BLaER1 (cell line): ENCODE data around the gene ATG7.
"Not testable (repeated sequence)": the region's sequence is repeated elsewhere in the genome, so short reads cannot be mapped to it uniquely, and the experiment has no call there.

Experiments
- H3K27ac ChIP-seq: shearing (Covaris generic); formaldehyde crosslinking; 2 replicates; pipeline ENCODE4 v1.8.1; 2022
- H3K27me3 ChIP-seq: shearing (Covaris generic); formaldehyde crosslinking; 2 replicates; pipeline ENCODE4 v1.8.1; 2022
- H3K36me3 ChIP-seq: shearing (Covaris generic); formaldehyde crosslinking; 2 replicates; pipeline ENCODE4 v1.8.1; 2022
- H3K4me1 ChIP-seq: shearing (Covaris generic); formaldehyde crosslinking; 2 replicates; pipeline ENCODE4 v1.8.1; 2022
- H3K4me2 ChIP-seq: shearing (Covaris generic); formaldehyde crosslinking; 2 replicates; pipeline ENCODE4 v1.8.1; 2022
- H3K4me3 ChIP-seq: shearing (Covaris generic); formaldehyde crosslinking; 2 replicates; pipeline ENCODE4 v1.8.1; 2022
- H3K9ac ChIP-seq: shearing (Covaris generic); formaldehyde crosslinking; 2 replicates; pipeline ENCODE4 v1.8.1; 2022
- H3K9me3 ChIP-seq: shearing (Covaris generic); formaldehyde crosslinking; 2 replicates; pipeline ENCODE4 v1.8.1; 2022
- H4K20me1 ChIP-seq: shearing (Covaris generic); formaldehyde crosslinking; 2 replicates; pipeline ENCODE4 v1.8.1; 2022
- Cebpa-rat ChIP-seq: shearing (Covaris generic); IDR thresholded peaks from 2 replicates; pipeline ENCODE4 v1.8.1; 2022

The ATG7 gene

DNA sequence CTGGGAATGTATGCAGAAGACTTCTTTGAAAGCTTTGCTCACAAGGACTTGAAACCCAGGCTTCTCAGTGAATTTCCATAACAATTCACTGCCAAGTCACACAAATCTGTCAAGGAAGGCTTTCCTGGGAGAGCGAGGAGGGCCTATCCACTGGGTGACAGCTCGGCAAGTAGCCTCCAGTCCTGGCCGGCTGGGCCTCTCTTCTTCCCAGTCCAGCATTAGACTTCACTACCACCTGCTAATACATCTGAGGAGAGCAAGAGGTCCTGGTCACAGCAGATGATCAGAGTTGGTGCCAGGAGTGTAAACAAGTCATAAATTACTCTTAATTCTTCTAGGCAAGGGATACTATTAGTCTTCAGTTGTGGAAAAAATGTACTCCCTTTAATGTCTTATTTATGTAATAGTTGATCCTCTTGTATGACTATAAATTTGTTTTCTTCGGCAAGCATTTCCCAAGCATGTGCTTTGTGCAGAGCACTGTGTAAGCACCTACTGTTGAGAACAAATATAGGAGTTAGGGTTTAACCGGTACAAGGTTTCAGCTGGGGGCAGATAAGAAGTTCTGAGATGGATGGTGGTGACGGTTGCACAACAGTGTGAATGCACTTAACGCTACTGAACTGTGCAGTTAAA is 208.6 kb downstream of the ATG7 start:
- no peak overlapping the region for H3K9ac ChIP-seq
- H3K27me3 ChIP-seq: no peaks in the 10 kb centered on the region
- no peaks in the 10 kb centered on the region for H3K4me1 ChIP-seq
- no peaks in the 10 kb centered on the region for H4K20me1 ChIP-seq
- no peak overlapping the region for H3K4me2 ChIP-seq
- H3K27ac ChIP-seq: no peak overlapping the region
- no peak for TF ChIP-seq Cebpa-rat
- H3K36me3 ChIP-seq: no peaks in the 10 kb centered on the region
- no peak overlapping the region for H3K4me3 ChIP-seq
- H3K9me3 ChIP-seq: peaks cover 12% of the 10 kb centered on the region

DNA sequence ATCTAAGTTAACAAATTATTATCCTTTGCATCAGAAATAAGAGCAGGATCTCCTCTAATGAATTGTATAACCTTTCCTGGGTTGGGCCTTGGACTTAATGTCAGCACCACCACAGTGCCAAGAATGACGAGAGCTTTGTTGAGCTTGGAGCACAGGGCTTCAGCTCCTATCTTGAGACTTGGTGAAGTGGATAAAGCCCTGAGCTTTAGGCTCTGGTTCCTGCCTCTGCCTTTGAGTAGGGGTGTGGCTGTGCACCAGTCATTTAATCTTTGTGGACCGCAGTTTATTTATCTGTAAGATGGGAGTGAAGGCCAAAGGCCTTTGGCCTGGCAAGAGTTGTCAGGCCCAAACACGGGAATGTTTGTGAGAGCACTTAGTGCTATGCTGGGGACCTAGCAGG is 209.4 kb downstream of the ATG7 start:
- no peak overlapping the region for H3K4me2 ChIP-seq
- H3K27ac ChIP-seq: no peak overlapping the region
- no peaks in the 10 kb centered on the region for H4K20me1 ChIP-seq
- H3K36me3 ChIP-seq: no peaks in the 10 kb centered on the region
- H3K4me3 ChIP-seq: no peak overlapping the region
- H3K9ac ChIP-seq: no peak overlapping the region
- no peak for TF ChIP-seq Cebpa-rat
- no peaks in the 10 kb centered on the region for H3K27me3 ChIP-seq
- H3K4me1 ChIP-seq: no peaks in the 10 kb centered on the region
- H3K9me3 ChIP-seq: peaks cover 14% of the 10 kb centered on the region

DNA sequence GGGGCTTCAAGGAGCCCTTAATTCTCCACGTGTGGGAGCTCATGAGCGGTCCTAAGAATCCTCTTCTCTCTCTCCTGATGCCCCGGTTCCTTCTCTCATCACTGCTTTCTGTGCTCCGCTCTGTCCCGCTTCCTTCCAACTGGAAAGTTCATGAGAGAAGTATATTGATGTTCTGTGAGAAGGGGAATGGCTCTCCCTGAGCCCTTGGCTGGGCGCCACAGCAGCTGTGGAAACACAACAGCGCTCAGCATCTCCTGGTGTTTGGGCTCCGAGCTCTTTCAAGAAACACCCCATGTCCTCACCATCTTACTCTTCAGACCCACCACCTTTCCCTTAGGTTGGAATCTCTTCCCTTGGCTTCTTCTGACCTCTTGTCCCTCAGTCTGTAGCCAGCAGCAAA is 209.8 kb downstream of the ATG7 start:
- no peak for TF ChIP-seq Cebpa-rat
- Histone ChIP-seq H3K27ac (no peak overlapping the region), H4K20me1 (no peaks in the 10 kb centered on the region), H3K27me3 (no peaks in the 10 kb centered on the region), H3K4me2 (no peak overlapping the region), H3K36me3 (no peaks in the 10 kb centered on the region), H3K4me1 (no peaks in the 10 kb centered on the region), H3K4me3 (no peak overlapping the region), H3K9ac (no peak overlapping the region), H3K9me3 (peaks cover 14% of the 10 kb centered on the region)

DNA sequence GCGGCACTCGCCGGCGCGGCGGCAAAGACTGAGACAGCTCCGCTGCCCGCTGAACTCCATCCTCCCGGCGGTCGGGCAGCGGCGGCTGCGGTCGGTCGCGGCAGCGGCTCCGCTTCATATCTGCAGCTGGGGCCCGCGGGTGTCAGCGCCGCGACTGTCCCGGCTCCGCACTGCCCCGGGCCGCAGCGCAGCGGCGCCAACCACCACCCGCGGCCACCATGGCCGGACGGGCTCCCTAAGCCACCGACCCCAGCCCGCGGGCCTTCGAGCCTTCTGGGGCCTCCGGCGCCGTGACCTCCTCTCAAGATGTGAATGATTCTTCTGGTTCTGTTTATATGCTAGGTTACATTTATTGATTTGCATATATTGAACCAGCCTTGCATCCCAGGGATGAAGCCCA is 216.2 kb downstream of the ATG7 start:
- H3K27ac ChIP-seq, H3K4me1 ChIP-seq, H3K4me3 ChIP-seq, H3K27me3 ChIP-seq, H4K20me1 ChIP-seq, H3K9ac ChIP-seq, H3K4me2 ChIP-seq: not testable (repeated sequence)
- Histone ChIP-seq H3K36me3 (peaks cover 11% of the 10 kb centered on the region), H3K9me3 (peaks cover 38% of the 10 kb centered on the region)

DNA sequence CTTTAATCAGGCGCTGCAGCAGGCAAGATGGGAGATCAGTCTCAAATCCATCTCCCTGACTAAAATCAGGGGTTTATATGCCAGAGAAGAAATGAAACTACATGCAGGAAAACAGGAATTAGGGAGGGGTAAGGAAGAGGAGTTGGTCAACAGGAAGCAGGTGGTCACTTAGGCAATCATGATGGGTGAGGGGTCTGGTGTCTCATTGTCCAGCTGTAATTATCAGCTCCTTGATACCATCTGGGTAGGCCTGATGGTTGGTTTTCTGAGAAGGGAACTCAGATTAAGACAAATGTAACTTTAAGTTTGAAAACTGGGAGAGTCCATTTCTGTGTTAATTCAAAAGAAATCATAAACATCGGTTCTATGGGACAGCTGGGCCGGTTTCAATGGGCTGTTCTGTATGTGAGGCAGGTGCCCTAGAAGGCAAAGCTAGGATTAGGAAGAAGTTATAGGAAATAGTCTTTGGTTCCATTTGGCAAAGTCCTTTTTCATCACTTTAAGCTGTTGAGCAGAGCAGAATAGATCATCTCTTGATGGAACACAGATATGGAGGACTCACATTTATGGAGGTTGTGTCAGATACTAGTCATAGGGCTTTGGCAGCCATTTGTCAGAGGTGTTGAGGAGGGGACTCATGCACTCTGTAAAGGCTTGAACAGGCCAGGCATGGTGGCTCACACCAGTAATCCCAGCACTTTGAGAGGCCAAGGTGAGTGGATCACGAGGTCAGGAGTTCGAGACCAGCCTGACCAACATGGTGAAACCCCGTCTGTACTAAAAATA is 222.1 kb downstream of the ATG7 start:
- H3K4me1 ChIP-seq: no peaks in the 10 kb centered on the region
- no peaks in the 10 kb centered on the region for H4K20me1 ChIP-seq
- H3K36me3 ChIP-seq: peaks cover 13% of the 10 kb centered on the region
- H3K27me3 ChIP-seq: no peaks in the 10 kb centered on the region
- TF ChIP-seq Cebpa-rat: no peak
- no peak overlapping the region for H3K27ac ChIP-seq
- peaks cover 30% of the 10 kb centered on the region for H3K9me3 ChIP-seq
- no peak overlapping the region for H3K4me3 ChIP-seq
- H3K4me2 ChIP-seq: no peak overlapping the region
- no peak overlapping the region for H3K9ac ChIP-seq

DNA sequence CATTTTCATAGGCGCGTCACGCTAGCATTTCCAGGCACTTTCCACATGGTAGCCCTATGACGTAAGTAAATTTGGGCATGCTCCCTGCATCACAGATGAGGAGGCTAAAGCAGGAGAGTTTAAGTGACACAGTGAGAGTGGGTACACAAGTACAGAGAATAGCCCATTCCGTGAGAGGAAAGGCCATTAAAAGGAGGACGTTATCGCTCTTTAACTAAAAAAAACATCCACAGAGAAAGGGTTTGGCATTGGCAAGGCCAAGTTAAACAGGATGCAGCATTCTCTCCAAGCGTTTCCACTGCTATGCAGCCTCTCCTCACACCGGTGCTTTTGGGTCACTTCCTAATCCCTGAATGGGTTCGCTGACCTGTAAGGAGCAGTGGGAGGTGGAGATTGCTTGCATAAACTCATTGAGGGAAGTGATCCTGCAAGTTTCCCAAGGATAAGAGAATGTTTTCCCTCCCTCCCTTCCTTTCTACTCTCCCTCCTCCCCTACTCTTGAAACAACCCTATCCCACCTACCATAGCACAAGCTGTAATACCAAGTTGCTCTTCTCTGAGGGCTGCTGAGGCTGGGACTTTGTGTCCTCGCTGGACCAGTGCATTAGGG is 223.9 kb downstream of the ATG7 start:
- Histone ChIP-seq H3K9ac (no peak overlapping the region), H4K20me1 (no peaks in the 10 kb centered on the region), H3K27ac (no peak overlapping the region), H3K4me1 (no peaks in the 10 kb centered on the region), H3K27me3 (no peaks in the 10 kb centered on the region), H3K9me3 (peaks cover 30% of the 10 kb centered on the region), H3K36me3 (peaks cover 13% of the 10 kb centered on the region), H3K4me3 (no peak overlapping the region), H3K4me2 (no peak overlapping the region)
- TF ChIP-seq Cebpa-rat: no peak

DNA sequence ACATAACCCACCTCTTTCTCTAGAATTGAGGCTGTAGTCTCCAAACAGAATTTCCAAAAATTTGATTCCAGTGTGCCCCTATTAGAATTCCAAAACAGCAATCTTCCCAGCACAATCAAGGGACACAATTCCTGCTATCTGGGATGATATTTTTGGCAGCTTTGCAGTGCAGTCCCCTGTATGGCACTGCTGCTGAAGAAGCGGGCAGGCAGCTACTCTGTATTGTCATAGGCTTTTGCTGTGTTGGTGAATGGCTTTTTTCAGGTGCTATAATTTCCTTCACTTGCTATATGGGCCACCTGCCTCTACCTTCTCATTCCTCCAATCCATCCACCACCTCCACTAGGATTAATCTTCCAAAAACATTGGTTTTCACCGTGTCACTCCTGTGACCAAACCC is 226.0 kb downstream of the ATG7 start:
- Histone ChIP-seq H3K9me3 (peaks cover 13% of the 10 kb centered on the region), H3K4me2 (no peak overlapping the region), H3K27ac (no peak overlapping the region), H3K4me3 (no peak overlapping the region), H3K27me3 (no peaks in the 10 kb centered on the region), H4K20me1 (no peaks in the 10 kb centered on the region), H3K4me1 (no peaks in the 10 kb centered on the region), H3K9ac (no peak overlapping the region), H3K36me3 (0 out of 2 replicates have a peak, but pooled peaks cover 4% of the 10 kb centered on the region)
- no peak for TF ChIP-seq Cebpa-rat

DNA sequence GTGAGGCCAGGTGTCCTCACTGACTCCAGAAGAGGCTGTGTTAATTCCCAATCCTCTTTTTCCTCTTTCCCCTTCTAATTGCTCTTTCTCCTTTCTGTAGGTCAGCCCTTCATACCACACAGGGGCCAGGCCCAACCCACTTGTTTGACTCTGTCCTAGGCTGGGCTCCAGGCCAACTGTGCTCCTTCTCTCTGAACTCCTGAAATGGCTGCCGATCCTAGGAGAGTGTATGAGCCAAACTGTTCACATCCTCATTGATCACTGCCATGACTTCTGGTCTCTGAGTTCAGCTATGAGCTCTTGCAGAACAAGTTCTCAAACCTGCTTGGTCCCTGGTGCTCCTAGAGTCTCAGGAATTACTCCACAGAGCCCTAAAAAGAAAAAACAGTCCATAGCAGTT is 226.4 kb downstream of the ATG7 start:
- Histone ChIP-seq H3K27ac (no peak overlapping the region), H3K4me2 (no peak overlapping the region), H3K36me3 (no peaks in the 10 kb centered on the region), H3K27me3 (no peaks in the 10 kb centered on the region), H3K9me3 (peaks cover 8% of the 10 kb centered on the region), H3K4me3 (no peak overlapping the region), H3K9ac (no peak overlapping the region), H4K20me1 (no peaks in the 10 kb centered on the region), H3K4me1 (no peaks in the 10 kb centered on the region)
- no peak for TF ChIP-seq Cebpa-rat

DNA sequence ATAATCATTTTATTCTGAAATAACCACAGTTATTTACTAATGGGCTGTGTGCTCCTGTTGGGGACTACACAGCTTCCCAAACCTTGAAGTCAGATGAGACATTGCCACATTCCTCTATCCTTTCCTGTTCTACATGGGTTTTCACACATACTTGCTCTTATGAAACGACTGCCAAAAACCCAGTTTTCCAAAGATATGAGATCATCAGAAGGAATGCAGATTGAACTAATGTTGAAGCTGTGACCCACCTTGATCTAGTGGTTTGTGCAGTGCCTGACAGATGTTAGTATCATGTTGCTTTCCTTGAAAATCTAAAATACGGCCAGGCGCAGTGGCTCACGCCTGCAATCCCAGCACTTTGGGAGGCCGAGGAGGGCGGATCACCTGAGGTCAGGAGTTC is 226.9 kb downstream of the ATG7 start:
- Histone ChIP-seq H3K4me3 (no peak overlapping the region), H3K4me1 (no peaks in the 10 kb centered on the region), H3K36me3 (no peaks in the 10 kb centered on the region), H3K4me2 (no peak overlapping the region), H3K27ac (no peak overlapping the region), H3K9ac (no peak overlapping the region), H4K20me1 (no peaks in the 10 kb centered on the region), H3K9me3 (peaks cover 3% of the 10 kb centered on the region), H3K27me3 (no peaks in the 10 kb centered on the region)
- TF ChIP-seq Cebpa-rat: no peak

DNA sequence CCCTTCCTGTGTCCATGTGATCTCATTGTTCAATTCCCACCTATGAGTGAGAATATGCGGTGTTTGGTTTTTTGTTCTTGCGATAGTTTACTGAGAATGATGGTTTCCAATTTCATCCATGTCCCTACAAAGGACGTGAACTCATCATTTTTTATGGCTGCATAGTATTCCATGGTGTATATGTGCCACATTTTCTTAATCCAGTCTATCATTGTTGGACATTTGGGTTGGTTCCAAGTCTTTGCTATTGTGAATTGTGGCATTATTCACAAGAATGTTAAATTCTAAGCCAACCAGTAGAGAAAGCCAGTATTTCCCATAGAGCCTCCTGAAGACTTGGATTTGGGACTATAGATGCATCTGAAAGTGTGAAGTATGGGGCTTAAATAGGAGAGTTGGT is 230.2 kb downstream of the ATG7 start:
- H4K20me1 ChIP-seq, H3K27me3 ChIP-seq: not testable (repeated sequence)

More for the DNA sequence above, 230.2 kb downstream of the ATG7 start:
- not testable (repeated sequence) for H3K4me1 ChIP-seq, H3K9me3 ChIP-seq, H3K4me2 ChIP-seq, H3K36me3 ChIP-seq, H3K4me3 ChIP-seq, H3K9ac ChIP-seq, H3K27ac ChIP-seq
